Left forelimb (tissue), 1 donor: ENCODE measurements around the gene SP9.
"Not testable (repeated sequence)": the region's sequence is repeated elsewhere in the genome, so short reads cannot be mapped to it uniquely, and the experiment has no call there.

Source experiments
- DNase-seq: peaks from one replicate; pipeline ENCODE4 v3.0.0-alpha.2; 2018; ENCODE audit warnings: low spot score

The SP9 gene

GRCh38 chr2:174344716-174345461 lies 10.1 kb downstream of the SP9 start:
- DNase-seq, result no peak

DNA sequence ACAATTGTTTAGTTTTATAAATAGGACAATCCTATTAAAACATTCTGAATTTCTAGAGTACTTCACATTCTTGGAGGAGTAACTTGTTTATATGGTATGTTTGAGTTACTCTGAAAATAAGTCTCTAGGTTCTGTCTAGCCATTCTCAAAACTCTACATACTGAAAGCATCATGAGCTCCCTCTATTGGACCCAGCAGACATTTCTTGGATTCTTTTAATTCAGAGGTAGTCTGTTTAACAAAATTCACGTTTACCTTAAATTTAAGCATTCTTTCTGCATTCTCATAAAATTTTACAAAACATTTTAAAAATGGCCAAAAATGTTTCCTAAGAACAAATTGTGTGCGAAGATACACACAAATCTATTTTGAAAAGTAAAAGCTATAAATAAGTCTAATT lies 15.3 kb downstream of the SP9 start:
- DNase-seq, result no peak

GRCh38 chr2:174350593-174351181 lies 15.9 kb downstream of the SP9 start:
- no peak for DNase-seq

DNA sequence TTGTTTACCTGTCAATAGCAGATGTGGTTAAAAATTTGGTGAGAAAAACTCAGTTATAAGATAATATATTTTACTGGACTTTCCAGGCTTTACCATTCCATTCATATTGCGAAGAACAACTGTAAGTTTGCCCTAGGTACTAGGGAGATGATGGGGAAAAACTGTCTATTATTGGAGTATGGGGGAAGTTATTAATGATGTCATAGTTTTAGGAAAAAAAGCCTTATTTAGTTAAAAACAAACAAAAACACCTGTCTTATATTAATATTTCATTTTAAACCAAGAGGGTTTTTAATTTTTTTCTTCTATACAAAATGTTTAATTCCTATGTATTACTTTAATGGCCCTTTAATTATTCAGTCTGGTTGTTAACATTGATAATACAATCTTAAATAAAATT lies 18.2 kb downstream of the SP9 start:
- DNase-seq, result no peak

- DNase-seq, result no peak
Observed at GRCh38 chr2:174356347-174356746, 21.6 kb downstream of the SP9 start.

- DNase-seq, result not testable (repeated sequence)
Observed at GRCh38 chr2:174359663-174360062, 24.9 kb downstream of the SP9 start.

GRCh38 chr2:174362949-174363348 lies 28.2 kb downstream of the SP9 start:
- no peak for DNase-seq

DNA sequence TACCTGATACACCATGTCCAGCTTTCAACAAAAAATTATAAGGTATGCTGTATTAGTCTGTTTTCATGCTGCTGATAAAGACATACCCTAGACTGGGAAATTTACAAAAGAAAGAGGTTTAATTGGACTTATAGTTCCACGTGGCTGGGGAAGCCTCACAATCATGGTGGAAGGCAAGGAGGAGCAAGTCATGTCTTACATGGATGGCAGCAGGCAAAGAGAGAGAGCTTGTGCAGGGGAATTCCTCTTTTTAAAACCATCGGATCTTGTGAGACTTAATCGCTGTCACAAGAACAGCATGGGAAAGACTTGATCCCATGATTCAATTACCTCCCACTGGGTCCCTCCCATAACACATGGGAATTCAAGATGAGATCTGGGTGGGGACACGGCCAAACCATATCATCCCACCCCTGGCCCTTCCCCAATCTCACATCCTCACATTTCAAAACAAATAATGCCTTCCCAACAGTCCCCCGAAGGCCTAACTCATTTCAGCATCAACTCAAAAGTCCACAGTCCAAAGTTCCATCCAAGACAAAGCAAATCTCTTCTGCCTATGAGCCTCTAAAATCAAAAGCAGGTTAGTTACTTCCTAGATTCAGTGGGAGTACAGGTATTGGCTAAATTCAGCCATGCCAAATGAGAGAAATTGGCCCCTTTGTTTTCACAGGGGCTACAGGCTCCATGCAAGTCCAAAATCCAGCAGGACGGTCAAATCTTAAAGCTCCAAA lies 28.9 kb downstream of the SP9 start:
- not testable (repeated sequence) for DNase-seq

DNA sequence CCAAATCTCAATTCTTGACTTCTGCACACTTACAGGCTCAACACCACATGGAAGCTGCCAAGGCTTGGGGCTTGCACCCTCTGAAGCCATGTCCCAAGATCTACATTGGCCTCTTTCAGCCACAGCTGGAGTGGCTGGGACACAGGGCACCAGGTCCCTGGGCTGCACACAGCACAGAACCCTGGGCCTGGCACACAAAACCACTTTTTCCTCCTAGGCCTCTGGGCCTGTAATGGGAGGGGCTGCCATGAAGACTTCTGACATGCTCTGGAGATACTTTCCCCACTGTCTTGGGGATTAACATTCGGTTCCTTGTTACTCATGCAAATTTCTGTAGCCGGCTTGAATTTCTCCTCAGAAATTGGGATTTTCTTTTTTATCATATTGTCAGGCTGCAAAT lies 29.9 kb downstream of the SP9 start:
- DNase-seq, result no peak

GRCh38 chr2:174365571-174365970 lies 30.8 kb downstream of the SP9 start:
- no peak for DNase-seq

DNA sequence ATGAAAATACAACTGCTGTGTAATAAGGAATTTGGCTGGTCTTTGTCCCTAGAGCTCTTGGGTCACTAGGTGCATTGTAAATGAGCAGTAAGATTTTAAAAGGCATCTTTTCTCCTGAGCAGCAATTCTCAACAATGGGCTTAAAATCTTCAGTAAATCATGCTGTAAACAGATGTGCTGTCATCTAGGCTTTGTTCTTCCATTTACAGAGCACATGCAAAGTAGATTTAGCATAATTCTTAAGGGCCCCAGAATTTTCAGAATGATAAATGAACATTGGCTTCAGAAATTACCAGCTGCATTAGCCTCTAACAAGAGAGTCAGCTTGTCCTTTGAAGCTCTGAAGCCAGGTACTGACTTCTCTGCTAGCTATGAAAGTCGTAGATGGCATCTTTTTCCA lies 33.9 kb downstream of the SP9 start:
- DNase-seq, result no peak

DNA sequence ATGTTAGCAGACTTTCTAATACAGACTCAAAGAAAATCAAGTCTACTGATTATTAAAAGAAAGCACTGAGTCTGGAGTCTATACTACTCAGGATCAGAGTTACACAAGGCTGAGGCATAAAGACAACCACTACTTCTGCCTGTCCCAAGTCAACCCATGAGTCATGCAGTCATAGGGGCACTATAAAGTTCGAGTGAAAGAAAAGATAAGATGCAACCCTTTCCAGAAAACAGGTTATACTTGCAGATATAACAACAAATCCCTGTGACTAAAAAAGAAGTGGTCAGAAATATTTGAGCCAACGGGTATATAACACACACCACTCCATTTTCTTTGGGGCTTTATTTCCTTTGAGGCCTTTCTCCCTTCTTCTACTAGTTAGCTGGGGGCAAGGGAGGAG lies 42.2 kb downstream of the SP9 start:
- no peak for DNase-seq

- DNase-seq, result no peak
Observed at GRCh38 chr2:174383796-174384195, 49.0 kb downstream of the SP9 start.

GRCh38 chr2:174385201-174385600 lies 50.4 kb downstream of the SP9 start:
- DNase-seq, result no peak
